GM19035 (cell line): Measurements from ENCODE around the gene MAP6.

Source experiments
- ATAC-seq: cut with Tn5 transposase; IDR thresholded peaks from one replicate; pipeline ENCODE4 v1.9.1; 2021; ENCODE audit not compliant: unreplicated experiment

Gene MAP6

GRCh38 chr11:75667255-75667830 is 1.5 kb downstream of the MAP6 start:
- no peak for ATAC-seq

- ATAC-seq: no peak
Measured at GRCh38 chr11:75665990-75666389, 2.8 kb downstream of the MAP6 start.

- no peak for ATAC-seq
Measured at GRCh38 chr11:75665126-75665525, 3.7 kb downstream of the MAP6 start.

GRCh38 chr11:75664389-75664788 is 4.4 kb downstream of the MAP6 start:
- no peak for ATAC-seq

- no peak for ATAC-seq
Measured at GRCh38 chr11:75663808-75664207, 5.0 kb downstream of the MAP6 start.

- no peak for ATAC-seq
Measured at GRCh38 chr11:75659836-75660235, 9.0 kb downstream of the MAP6 start.

GRCh38 chr11:75656044-75656727 is 12.7 kb downstream of the MAP6 start:
- no peak for ATAC-seq

- no peak for ATAC-seq
Measured at GRCh38 chr11:75655605-75656004, 13.2 kb downstream of the MAP6 start.

GRCh38 chr11:75654314-75654713 is 14.5 kb downstream of the MAP6 start:
- no peak for ATAC-seq

GRCh38 chr11:75653532-75653931 is 15.3 kb downstream of the MAP6 start:
- no peak for ATAC-seq

GRCh38 chr11:75652936-75653335 is 15.9 kb downstream of the MAP6 start:
- no peak for ATAC-seq

GRCh38 chr11:75651218-75651617 is 17.6 kb downstream of the MAP6 start:
- ATAC-seq: no peak

GRCh38 chr11:75650167-75650723 is 18.6 kb downstream of the MAP6 start:
- no peak for ATAC-seq

- ATAC-seq: no peak
Measured at GRCh38 chr11:75644946-75645345, 23.9 kb downstream of the MAP6 start.

GRCh38 chr11:75644370-75644769 is 24.5 kb downstream of the MAP6 start:
- ATAC-seq: no peak

- ATAC-seq: no peak
Measured at GRCh38 chr11:75642402-75643113, 26.3 kb downstream of the MAP6 start.

- ATAC-seq: no peak
Measured at GRCh38 chr11:75639762-75640181, 29.1 kb downstream of the MAP6 start.

- no peak for ATAC-seq
Measured at GRCh38 chr11:75637998-75638397, 30.8 kb downstream of the MAP6 start.

GRCh38 chr11:75635066-75635862 is 33.6 kb downstream of the MAP6 start:
- ATAC-seq: no peak

- no peak for ATAC-seq
Measured at GRCh38 chr11:75633409-75634066, 35.3 kb downstream of the MAP6 start.

- ATAC-seq: no peak
Measured at GRCh38 chr11:75632962-75633361, 35.9 kb downstream of the MAP6 start.
